Neural progenitor cell (in vitro differentiated cells): Measurements from ENCODE around the gene RELA. TPM values are rescaled to one million over a fixed set of nuclear protein-coding genes. Genes with fewer than 3 reads are reported as not detected.

Source experiments
- DNase-seq: peaks from one replicate; pipeline ENCODE4 v3.0.0-alpha.2; 2016; ENCODE audit warnings: low spot score
- H2AFZ ChIP-seq: fragments of 200-600 bp; sonication (generic); replicated peaks from 2 replicates; pipeline ENCODE4 v1.6.1; 2016; ENCODE audit warnings: antibody characterized with exemption
- H3F3A ChIP-seq: fragments of 200-600 bp; sonication (generic); 2 replicates; pipeline ENCODE4 v1.6.1; 2016; ENCODE audit warnings: antibody characterized with exemption, low read depth
- H3K27ac ChIP-seq: fragments of 200-600 bp; sonication (generic); 2 replicates; pipeline ENCODE4 v1.5.1; 2016; ENCODE audit warnings: mild to moderate bottlenecking
- H3K27me3 ChIP-seq: fragments of 200-600 bp; sonication (generic); 2 replicates; pipeline ENCODE4 v1.6.1; 2016; ENCODE audit warnings: mild to moderate bottlenecking, moderate library complexity
- H3K36me3 ChIP-seq: fragments of 200-600 bp; sonication (generic); 2 replicates; pipeline ENCODE4 v1.5.1; 2016
- H3K4me1 ChIP-seq: fragments of 200-600 bp; sonication (generic); 2 replicates; pipeline ENCODE4 v1.6.1; 2016; ENCODE audit warnings: mixed run types
- H3K4me2 ChIP-seq: fragments of 200-600 bp; sonication (generic); 2 replicates; pipeline ENCODE4 v1.6.1; 2016
- H3K4me3 ChIP-seq: fragments of 200-600 bp; sonication (generic); 2 replicates; pipeline ENCODE4 v1.5.1; 2016
- H3K79me2 ChIP-seq: fragments of 200-600 bp; sonication (generic); 2 replicates; pipeline ENCODE4 v1.6.1; 2016; ENCODE audit warnings: low read depth
- H3K9ac ChIP-seq: fragments of 200-600 bp; sonication (generic); 2 replicates; pipeline ENCODE4 v1.6.1; 2016
- H3K9me3 ChIP-seq: fragments of 200-600 bp; sonication (generic); 2 replicates; pipeline ENCODE4 v1.5.1; 2016; ENCODE audit warnings: low read depth
- H4K20me1 ChIP-seq: fragments of 200-600 bp; sonication (generic); 2 replicates; pipeline ENCODE4 v1.6.1; 2016; ENCODE audit warnings: low read depth
- H3K27ac Mint-ChIP-seq: 3 replicates; pipeline ENCODE4 v1.8.0; 2021; ENCODE audit warnings: mixed read lengths
- H3K27me3 Mint-ChIP-seq: 2 replicates; pipeline ENCODE4 v1.8.0; 2022; ENCODE audit warnings: low read depth, mild to moderate bottlenecking, inconsistent platforms, moderate library complexity, mixed read lengths; ENCODE audit not compliant: insufficient read depth
- H3K36me3 Mint-ChIP-seq: 3 replicates; pipeline ENCODE4 v1.8.0; 2021; ENCODE audit warnings: mixed read lengths
- H3K4me1 Mint-ChIP-seq: 3 replicates; pipeline ENCODE4 v1.8.0; 2021; ENCODE audit warnings: mixed read lengths
- H3K4me3 Mint-ChIP-seq: 3 replicates; pipeline ENCODE4 v1.8.0; 2021; ENCODE audit warnings: mild to moderate bottlenecking, moderate library complexity, mixed read lengths
- H3K9me3 Mint-ChIP-seq: 3 replicates; pipeline ENCODE4 v1.8.0; 2020; ENCODE audit warnings: mixed read lengths
- CTCF ChIP-seq: fragments of 200-600 bp; sonication (generic); IDR thresholded peaks from 2 replicates; pipeline ENCODE4 v1.5.1; 2017; ENCODE audit warnings: antibody characterized with exemption, mild to moderate bottlenecking
- EZH2 ChIP-seq: fragments of 200-600 bp; sonication (generic); IDR thresholded peaks from 2 replicates; pipeline ENCODE4 v1.6.1; 2017; ENCODE audit warnings: antibody characterized with exemption, mild to moderate bottlenecking, moderate library complexity
- EZH2phosphoT487 ChIP-seq: fragments of 200-600 bp; sonication (generic); IDR thresholded peaks from 2 replicates; pipeline ENCODE4 v1.6.1; 2017; ENCODE audit warnings: antibody characterized with exemption
- total RNA-seq: library from RNA; depleted of rRNA; stranded (reverse); fragments of >200 nt; gene quantifications from 2 replicates; pipeline ENCODE4 v1.2.3, GENCODE V29; 2015; ENCODE audit warnings: low replicate concordance

RELA gene
- total RNA-seq, 1 donor from 2014 or later = 11.0 TPM

DNA sequence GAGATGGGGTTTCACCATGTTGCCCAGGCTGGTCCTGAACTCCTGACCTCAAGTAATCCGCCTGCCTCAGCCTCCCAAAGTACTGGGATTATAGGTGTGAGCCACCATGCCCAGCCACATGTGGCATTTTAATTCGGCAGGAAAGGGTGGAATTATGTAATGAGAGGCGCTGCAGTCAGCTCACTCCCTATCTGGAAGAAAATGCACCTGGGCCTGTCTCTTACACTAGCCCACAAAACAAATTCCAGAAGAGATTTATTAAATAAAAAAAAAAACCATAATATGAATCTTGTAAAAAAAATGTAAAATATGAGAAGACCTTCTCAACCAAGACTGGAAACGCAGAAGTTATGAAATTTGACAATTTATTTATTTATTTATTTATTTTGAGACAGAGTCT is 41.1 kb upstream of the RELA start:
- H3K9me3 Mint-ChIP-seq = peaks cover 10% of the 10 kb centered on the region
- no peak overlapping the region for H3K4me2 ChIP-seq
- H3K27me3 Mint-ChIP-seq = peaks cover 19% of the 10 kb centered on the region
- H3F3A ChIP-seq = no peaks in the 10 kb centered on the region
- H3K9me3 ChIP-seq = no peaks in the 10 kb centered on the region
- no peak overlapping the region for H3K4me3 Mint-ChIP-seq
- no peaks in the 10 kb centered on the region for H3K4me1 ChIP-seq
- H3K4me1 Mint-ChIP-seq = no peaks in the 10 kb centered on the region
- H4K20me1 ChIP-seq = no peaks in the 10 kb centered on the region
- H3K79me2 ChIP-seq = no peaks in the 10 kb centered on the region
- TF ChIP-seq EZH2phosphoT487 = no peak
- no peak overlapping the region for H2AFZ ChIP-seq
- H3K27ac ChIP-seq = no peak overlapping the region
- no peak for DNase-seq
- H3K4me3 ChIP-seq = no peak overlapping the region
- H3K27ac Mint-ChIP-seq = no peak overlapping the region
- no peaks in the 10 kb centered on the region for H3K36me3 ChIP-seq
- no peak overlapping the region for H3K9ac ChIP-seq
- H3K27me3 ChIP-seq = peaks cover 49% of the 10 kb centered on the region
- no peaks in the 10 kb centered on the region for H3K36me3 Mint-ChIP-seq

- Mint-ChIP-seq H3K27me3 (peaks cover 17% of the 10 kb centered on the region), H3K4me3 (no peak overlapping the region), H3K9me3 (peaks cover 7% of the 10 kb centered on the region), H3K27ac (no peak overlapping the region), H3K36me3 (no peaks in the 10 kb centered on the region), H3K4me1 (no peaks in the 10 kb centered on the region)
- Histone ChIP-seq H3K27me3 (peaks cover 41% of the 10 kb centered on the region), H2AFZ (no peak overlapping the region), H3K27ac (no peak overlapping the region), H3K4me1 (no peaks in the 10 kb centered on the region), H3K9ac (no peak overlapping the region), H3K79me2 (no peaks in the 10 kb centered on the region), H3K9me3 (no peaks in the 10 kb centered on the region), H3F3A (no peaks in the 10 kb centered on the region), H3K36me3 (no peaks in the 10 kb centered on the region), H3K4me3 (no peak overlapping the region), H4K20me1 (no peaks in the 10 kb centered on the region), H3K4me2 (no peak overlapping the region)
- DNase-seq = no peak
- TF ChIP-seq EZH2phosphoT487 (no peak), EZH2 (no peak), CTCF (no peak)
These were observed 39.0 kb upstream of the RELA start for GRCh38 chr11:65701686-65702085.

DNA sequence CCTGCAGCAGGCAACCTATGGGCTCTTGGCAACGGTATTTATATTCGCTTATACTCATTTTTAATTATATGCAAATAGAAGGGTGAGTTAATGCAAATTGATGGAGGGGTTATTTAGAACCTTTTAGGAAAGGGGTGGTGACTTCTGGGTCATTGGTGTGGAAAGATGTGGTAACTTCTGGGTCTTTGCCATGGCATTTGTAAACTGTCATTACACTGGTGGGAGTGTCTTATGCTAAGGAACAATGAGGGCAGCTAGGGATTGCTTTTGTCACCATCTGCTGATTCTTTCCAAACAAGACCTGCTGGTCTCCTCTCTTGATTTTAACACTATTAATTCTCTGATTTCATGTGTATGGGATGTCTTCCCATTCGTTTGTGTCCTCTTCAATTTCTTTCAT is 37.7 kb upstream of the RELA start:
- peaks cover 16% of the 10 kb centered on the region for H3K27me3 Mint-ChIP-seq
- Histone ChIP-seq H3F3A (no peaks in the 10 kb centered on the region), H3K36me3 (no peaks in the 10 kb centered on the region), H3K79me2 (no peaks in the 10 kb centered on the region), H3K4me3 (no peak overlapping the region), H3K27me3 (peaks cover 33% of the 10 kb centered on the region), H3K9ac (no peak overlapping the region), H4K20me1 (no peaks in the 10 kb centered on the region), H3K27ac (no peak overlapping the region), H3K9me3 (no peaks in the 10 kb centered on the region), H3K4me2 (no peak overlapping the region), H3K4me1 (no peaks in the 10 kb centered on the region), H2AFZ (no peak overlapping the region)
- DNase-seq = no peak
- H3K36me3 Mint-ChIP-seq = no peaks in the 10 kb centered on the region
- H3K9me3 Mint-ChIP-seq = peaks cover 7% of the 10 kb centered on the region
- H3K4me1 Mint-ChIP-seq = no peaks in the 10 kb centered on the region
- H3K4me3 Mint-ChIP-seq = no peak overlapping the region
- TF ChIP-seq EZH2 (no peak), EZH2phosphoT487 (no peak), CTCF (no peak)
- no peak overlapping the region for H3K27ac Mint-ChIP-seq

- Mint-ChIP-seq H3K27ac (no peak overlapping the region), H3K36me3 (no peaks in the 10 kb centered on the region), H3K27me3 (peaks cover 15% of the 10 kb centered on the region), H3K9me3 (peaks cover 7% of the 10 kb centered on the region), H3K4me3 (no peak overlapping the region), H3K4me1 (no peaks in the 10 kb centered on the region)
- Histone ChIP-seq H2AFZ (no peak overlapping the region), H3K27me3 (peaks cover 22% of the 10 kb centered on the region), H3K79me2 (no peaks in the 10 kb centered on the region), H4K20me1 (no peaks in the 10 kb centered on the region), H3K9ac (no peak overlapping the region), H3K27ac (no peak overlapping the region), H3K4me1 (no peaks in the 10 kb centered on the region), H3F3A (no peaks in the 10 kb centered on the region), H3K36me3 (no peaks in the 10 kb centered on the region), H3K4me2 (no peak overlapping the region), H3K9me3 (no peaks in the 10 kb centered on the region), H3K4me3 (no peak overlapping the region)
- TF ChIP-seq CTCF (no peak), EZH2 (no peak), EZH2phosphoT487 (no peak)
- DNase-seq = no peak
These were observed 36.6 kb upstream of the RELA start for GRCh38 chr11:65699306-65699705.
